ENCODE measurements around the gene MYOZ1.

MYOZ1 gene

GRCh38 chr10:73593110-73593509 is 48.2 kb downstream of the MYOZ1 start:
- DNase-seq = no peak

- peak; percentile 37 for DNase-seq
Observed at GRCh38 chr10:73591935-73592699, 49.2 kb downstream of the MYOZ1 start.

GRCh38 chr10:73590881-73591799 is 50.1 kb downstream of the MYOZ1 start, which contains the start of gene USP54:
Gene USP54, minus strand, starts transcription at chr10:73591342. Its CDS starts 15,684 bp downstream, at chr10:73575658.
- DNase-seq = no peak

- DNase-seq = no peak
Observed at GRCh38 chr10:73589563-73590126, 51.6 kb downstream of the MYOZ1 start.

GRCh38 chr10:73588656-73589055 is 52.6 kb downstream of the MYOZ1 start:
- DNase-seq = no peak

GRCh38 chr10:73586583-73586984 is 54.7 kb downstream of the MYOZ1 start:
- DNase-seq = no peak

- no peak for DNase-seq
Observed at GRCh38 chr10:73585327-73585726, 55.9 kb downstream of the MYOZ1 start.

GRCh38 chr10:73584737-73585136 is 56.5 kb downstream of the MYOZ1 start:
- DNase-seq = no peak

GRCh38 chr10:73581918-73582317 is 59.4 kb downstream of the MYOZ1 start:
- DNase-seq = no peak

Data from NCI-H526 treated with DMSO at 0.1 percent for 48 hours (cell line).